ENCODE measurements around the gene SLCO3A1.

SLCO3A1 gene

GRCh38 chr15:92100301-92100700 is 246.8 kb downstream of the SLCO3A1 start:
- Histone ChIP-seq H3K27me3 (ENCODE audit: low read depth) (no peaks in the 10 kb centered on the region), H3K36me3 (replicated peaks) (no peaks in the 10 kb centered on the region), H3K4me1 (peaks cover 2% of the 10 kb centered on the region; the same call in 1 of the 2 replicates), H3K9me3 (no peaks in the 10 kb centered on the region), H3K4me3 (no peak overlapping the region)
- no peak for DNase-seq (ENCODE audit: low spot score in 2 of 2)
- in situ Hi-C loops (cut with MboI; ENCODE audit: low sequenced_read_pairs), result no loop called here

- Histone ChIP-seq H3K36me3 (replicated peaks) (no peaks in the 10 kb centered on the region), H3K4me1 (peaks cover 2% of the 10 kb centered on the region; the same call in 1 of the 2 replicates), H3K27me3 (ENCODE audit: low read depth) (no peaks in the 10 kb centered on the region), H3K4me3 (no peak overlapping the region), H3K9me3 (no peaks in the 10 kb centered on the region)
- DNase-seq (ENCODE audit: low spot score in 2 of 2), result no peak
- in situ Hi-C loops (cut with MboI; ENCODE audit: low sequenced_read_pairs), result no loop called here
These were observed 247.2 kb downstream of the SLCO3A1 start for GRCh38 chr15:92100751-92101150.

DNA sequence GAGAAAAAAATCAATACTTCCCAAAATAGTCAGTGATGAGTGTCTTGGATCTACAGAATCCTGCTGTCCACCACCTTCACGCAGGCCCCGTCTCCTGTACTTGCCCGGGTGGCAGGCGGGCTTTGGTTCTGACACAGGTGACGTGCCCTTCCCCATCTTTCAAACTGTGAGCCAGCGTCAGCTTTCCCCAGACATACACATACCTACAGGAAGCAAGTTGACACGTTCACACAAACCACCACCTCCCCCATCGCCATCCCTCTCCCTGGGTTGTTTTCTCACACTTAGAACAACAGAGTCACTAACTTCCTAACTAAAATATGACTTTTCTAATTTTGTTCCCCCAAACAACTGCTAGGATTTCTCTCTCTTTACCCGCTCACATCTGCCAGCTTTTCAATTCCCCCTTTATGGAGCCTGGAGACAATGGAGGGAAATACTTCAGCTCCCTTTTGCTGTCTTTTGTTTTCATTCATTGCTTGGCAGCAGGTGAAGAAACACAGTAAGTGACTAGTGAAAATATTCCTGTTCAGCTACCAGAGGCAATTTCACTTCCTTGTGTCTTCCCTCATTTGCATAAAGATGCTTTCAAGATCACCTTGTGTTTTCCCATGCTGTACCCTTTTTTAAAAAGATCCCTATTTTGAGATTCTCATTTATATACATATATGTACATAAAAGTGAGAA is 248.3 kb downstream of the SLCO3A1 start:
- no peaks in the 10 kb centered on the region for H3K9me3 ChIP-seq
- no peak overlapping the region for H3K4me3 ChIP-seq
- H3K36me3 ChIP-seq (replicated peaks), result no peaks in the 10 kb centered on the region
- in situ Hi-C loops (cut with MboI; ENCODE audit: low sequenced_read_pairs), result no loop called here
- H3K27me3 ChIP-seq (ENCODE audit: low read depth), result no peaks in the 10 kb centered on the region
- no peak for DNase-seq (ENCODE audit: low spot score in 2 of 2)
- peaks cover 2% of the 10 kb centered on the region; the same call in 1 of the 2 replicates for H3K4me1 ChIP-seq

- H3K27me3 ChIP-seq (ENCODE audit: low read depth), result no peaks in the 10 kb centered on the region
- H3K4me3 ChIP-seq, result no peak overlapping the region
- peaks cover under 1% of the 10 kb centered on the region; the same call in 1 of the 2 replicates for H3K4me1 ChIP-seq
- no peaks in the 10 kb centered on the region for H3K9me3 ChIP-seq
- in situ Hi-C loops (cut with MboI; ENCODE audit: low sequenced_read_pairs), result no loop called here
- no peaks in the 10 kb centered on the region for H3K36me3 ChIP-seq (replicated peaks)
- DNase-seq (ENCODE audit: low spot score in 2 of 2), result no peak
These were observed 248.9 kb downstream of the SLCO3A1 start for GRCh38 chr15:92102395-92102755.

GRCh38 chr15:92104072-92104471 is 250.6 kb downstream of the SLCO3A1 start:
- Histone ChIP-seq H3K4me1 (no peaks in the 10 kb centered on the region; the same call in 1 of the 2 replicates), H3K27me3 (ENCODE audit: low read depth) (no peaks in the 10 kb centered on the region), H3K36me3 (replicated peaks) (no peaks in the 10 kb centered on the region), H3K4me3 (no peak overlapping the region), H3K9me3 (no peaks in the 10 kb centered on the region)
- DNase-seq (ENCODE audit: low spot score in 2 of 2), result no peak
- in situ Hi-C loops (cut with MboI; ENCODE audit: low sequenced_read_pairs), result no loop called here

DNA sequence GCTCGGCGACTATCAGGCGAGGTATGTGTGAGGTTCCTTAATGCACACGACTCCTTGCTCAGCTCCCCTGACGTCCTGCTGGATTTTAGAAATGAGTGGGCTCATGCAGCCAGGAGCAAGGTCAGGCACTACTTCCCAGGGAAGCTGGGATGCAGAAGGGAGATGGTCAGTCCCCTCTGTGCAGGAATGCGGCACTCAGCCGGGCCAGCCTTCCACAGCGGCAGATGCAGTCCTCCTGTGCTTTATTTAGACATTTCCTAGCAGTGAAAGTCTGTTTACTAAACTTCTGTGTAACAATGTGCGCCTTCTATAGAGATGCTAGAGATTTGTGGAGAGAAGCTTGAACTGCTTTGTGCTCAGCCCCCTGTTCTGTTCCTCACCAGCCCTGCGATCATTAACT is 252.1 kb downstream of the SLCO3A1 start:
- H3K4me1 ChIP-seq, result no peaks in the 10 kb centered on the region; the same call in 1 of the 2 replicates
- no peak for DNase-seq (ENCODE audit: low spot score in 2 of 2)
- no peaks in the 10 kb centered on the region for H3K9me3 ChIP-seq
- no peaks in the 10 kb centered on the region for H3K27me3 ChIP-seq (ENCODE audit: low read depth)
- in situ Hi-C loops (cut with MboI; ENCODE audit: low sequenced_read_pairs), result no loop called here
- no peaks in the 10 kb centered on the region for H3K36me3 ChIP-seq (replicated peaks)
- H3K4me3 ChIP-seq, result no peak overlapping the region

DNA sequence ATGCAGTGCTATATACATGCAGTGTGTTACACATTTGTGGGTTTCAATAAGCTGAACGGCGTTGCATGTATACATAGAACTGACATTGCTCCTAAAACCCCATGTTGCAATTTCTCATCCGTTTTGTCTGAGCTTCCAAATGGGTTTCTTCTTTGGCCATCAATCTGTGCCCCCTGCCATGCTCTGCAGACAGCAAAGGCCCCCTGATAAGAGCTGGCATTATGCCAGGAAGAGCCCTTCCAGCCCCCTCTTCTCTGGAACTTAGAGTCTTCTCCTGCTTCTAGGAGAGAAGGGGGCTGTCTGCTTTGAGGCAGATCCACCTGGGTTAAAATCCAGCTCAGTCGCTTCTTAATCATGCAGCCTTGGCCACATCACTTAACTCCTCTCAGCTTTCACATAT is 254.0 kb downstream of the SLCO3A1 start:
- no peak for DNase-seq (ENCODE audit: low spot score in 2 of 2)
- no peaks in the 10 kb centered on the region for H3K27me3 ChIP-seq (ENCODE audit: low read depth)
- H3K9me3 ChIP-seq, result no peaks in the 10 kb centered on the region
- in situ Hi-C loops (cut with MboI; ENCODE audit: low sequenced_read_pairs), result no loop called here
- no peaks in the 10 kb centered on the region for H3K4me1 ChIP-seq
- no peak overlapping the region for H3K4me3 ChIP-seq
- no peaks in the 10 kb centered on the region for H3K36me3 ChIP-seq (replicated peaks)

GRCh38 chr15:92109191-92109873 is 255.8 kb downstream of the SLCO3A1 start:
- no peak overlapping the region for H3K4me3 ChIP-seq
- no peaks in the 10 kb centered on the region for H3K9me3 ChIP-seq
- H3K27me3 ChIP-seq (ENCODE audit: low read depth), result no peaks in the 10 kb centered on the region
- no peaks in the 10 kb centered on the region for H3K36me3 ChIP-seq (replicated peaks)
- in situ Hi-C loops (cut with MboI; ENCODE audit: low sequenced_read_pairs), result no loop called here
- no peak for DNase-seq (ENCODE audit: low spot score in 2 of 2)
- H3K4me1 ChIP-seq, result no peaks in the 10 kb centered on the region

DNA sequence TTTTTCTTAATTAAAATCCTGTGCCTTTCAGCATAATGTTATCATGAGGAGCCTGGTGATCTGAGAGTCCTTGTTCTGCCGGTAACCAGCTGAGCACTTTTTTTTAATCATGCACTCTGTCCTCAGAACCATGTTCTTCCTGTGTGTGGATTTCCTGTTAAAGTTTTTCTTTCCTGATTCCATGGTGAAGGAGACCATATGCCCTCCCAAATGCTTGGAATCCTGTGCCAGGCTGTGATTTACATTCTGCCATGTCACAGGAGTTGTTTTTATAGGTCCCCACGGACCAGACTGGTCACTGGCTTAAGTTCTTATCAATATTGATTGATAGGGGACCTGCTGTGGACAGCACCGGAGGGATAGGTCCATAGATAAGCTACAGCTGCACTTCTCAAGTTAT is 257.8 kb downstream of the SLCO3A1 start:
- DNase-seq (ENCODE audit: low spot score in 2 of 2), result no peak
- Histone ChIP-seq H3K4me1 (no peaks in the 10 kb centered on the region), H3K9me3 (no peaks in the 10 kb centered on the region), H3K36me3 (replicated peaks) (no peaks in the 10 kb centered on the region), H3K4me3 (no peak overlapping the region), H3K27me3 (ENCODE audit: low read depth) (no peaks in the 10 kb centered on the region)
- in situ Hi-C loops (cut with MboI; ENCODE audit: low sequenced_read_pairs), result no loop called here

GRCh38 chr15:92111751-92112150 is 258.2 kb downstream of the SLCO3A1 start:
- H3K27me3 ChIP-seq (ENCODE audit: low read depth), result no peaks in the 10 kb centered on the region
- H3K9me3 ChIP-seq, result no peaks in the 10 kb centered on the region
- in situ Hi-C loops (cut with MboI; ENCODE audit: low sequenced_read_pairs), result no loop called here
- H3K36me3 ChIP-seq (replicated peaks), result no peaks in the 10 kb centered on the region
- no peak overlapping the region for H3K4me3 ChIP-seq
- H3K4me1 ChIP-seq, result no peaks in the 10 kb centered on the region
- DNase-seq (ENCODE audit: low spot score in 2 of 2), result no peak

- Histone ChIP-seq H3K27me3 (ENCODE audit: low read depth) (no peaks in the 10 kb centered on the region), H3K9me3 (no peaks in the 10 kb centered on the region), H3K36me3 (replicated peaks) (no peaks in the 10 kb centered on the region), H3K4me1 (no peaks in the 10 kb centered on the region), H3K4me3 (no peak overlapping the region)
- no peak for DNase-seq (ENCODE audit: low spot score in 2 of 2)
- in situ Hi-C loops (cut with MboI; ENCODE audit: low sequenced_read_pairs), result no loop called here
These were observed 258.7 kb downstream of the SLCO3A1 start for GRCh38 chr15:92112180-92112579.

DNA sequence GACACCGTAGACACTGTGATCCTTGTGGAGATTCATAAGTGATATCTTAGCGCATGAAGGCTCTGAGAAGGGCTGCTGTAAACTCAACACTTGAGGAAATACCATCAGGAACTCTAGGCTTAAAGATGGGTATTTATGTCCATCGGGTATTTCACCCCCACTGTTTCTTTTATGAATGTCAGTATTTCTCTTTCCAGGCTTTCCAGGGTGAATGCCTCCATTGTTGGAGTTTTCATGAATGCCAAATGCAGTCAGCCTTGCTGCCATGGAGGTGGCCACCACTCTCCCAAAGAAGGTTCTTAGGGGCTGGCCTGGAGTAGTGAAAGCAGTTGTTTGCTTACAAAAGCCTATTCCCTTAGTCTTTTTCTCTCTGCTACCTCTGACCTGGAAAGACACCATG is 259.2 kb downstream of the SLCO3A1 start:
- no peaks in the 10 kb centered on the region for H3K27me3 ChIP-seq (ENCODE audit: low read depth)
- peaks cover 3% of the 10 kb centered on the region for H3K4me1 ChIP-seq
- H3K36me3 ChIP-seq (replicated peaks), result no peaks in the 10 kb centered on the region
- DNase-seq (ENCODE audit: low spot score in 2 of 2), result no peak
- no peaks in the 10 kb centered on the region for H3K9me3 ChIP-seq
- H3K4me3 ChIP-seq, result no peak overlapping the region
- in situ Hi-C loops (cut with MboI; ENCODE audit: low sequenced_read_pairs), result no loop called here

DNA sequence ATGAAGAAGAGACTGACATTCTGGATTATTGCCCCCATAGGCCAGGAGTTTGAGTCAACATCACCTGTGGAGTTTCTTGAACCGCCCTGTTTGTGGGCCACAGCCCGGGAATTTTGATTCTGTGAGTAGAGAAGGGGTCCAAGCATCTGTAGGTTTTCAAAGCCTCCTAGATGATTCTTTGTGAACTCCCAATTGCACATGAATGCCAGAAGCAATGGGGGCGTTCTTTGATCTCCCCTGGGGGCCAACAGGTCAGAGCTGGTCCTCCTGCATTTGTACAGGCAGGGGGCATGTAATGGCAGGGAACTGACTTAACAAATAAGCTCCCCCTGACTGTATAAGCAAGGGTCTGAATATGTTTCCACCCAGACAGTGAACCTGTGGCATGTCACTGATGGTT is 260.3 kb downstream of the SLCO3A1 start:
- H3K4me1 ChIP-seq, result peaks cover 12% of the 10 kb centered on the region
- H3K9me3 ChIP-seq, result no peaks in the 10 kb centered on the region
- H3K36me3 ChIP-seq (replicated peaks), result no peaks in the 10 kb centered on the region
- in situ Hi-C loops (cut with MboI; ENCODE audit: low sequenced_read_pairs), result no loop called here
- no peak for DNase-seq (ENCODE audit: low spot score in 2 of 2)
- H3K4me3 ChIP-seq, result no peak overlapping the region
- no peaks in the 10 kb centered on the region for H3K27me3 ChIP-seq (ENCODE audit: low read depth)

- Histone ChIP-seq H3K9me3 (no peaks in the 10 kb centered on the region), H3K4me1 (peaks cover 12% of the 10 kb centered on the region), H3K36me3 (replicated peaks) (no peaks in the 10 kb centered on the region), H3K27me3 (ENCODE audit: low read depth) (no peaks in the 10 kb centered on the region), H3K4me3 (no peak overlapping the region)
- in situ Hi-C loops (cut with MboI; ENCODE audit: low sequenced_read_pairs), result no loop called here
- no peak for DNase-seq (ENCODE audit: low spot score in 2 of 2)
These were observed 262.3 kb downstream of the SLCO3A1 start for GRCh38 chr15:92115834-92116233.

All from HAP-1 (cell line).